Transverse colon (tissue), 4 donors: Measurements from ENCODE around the gene MOBP.

Experiments
- POLR2A ChIP-seq: fragments of 450-650 bp; IDR thresholded peaks from one replicate; pipeline ENCODE4 v1.6.1; 2016; ENCODE audit warnings: antibody characterized with exemption, mild to moderate bottlenecking, moderate library complexity
- POLR2AphosphoS5 ChIP-seq, 3 donors: sonication (generic); formaldehyde crosslinking; IDR thresholded peaks; one replicate each; pipeline ENCODE4 v1.6.1; 2016; ENCODE audit warnings: antibody characterized with exemption in 3 of 3
- TF ChIP-seq, protein P1 (sequence below), 5 experiments: fragments of 200-600 bp in 3 of 5; fragments of 450-650 bp in 2 of 5; sonication (generic) in 3 of 5; IDR thresholded peaks; 1 replicate in 2 of 5; 2 replicates in 3 of 5; pipeline ENCODE4 v1.5.1; 2016 to 2017; ENCODE audit warnings: antibody characterized with exemption in 5 of 5, inconsistent platforms in 3 of 5, mild to moderate bottlenecking in 2 of 5, moderate library complexity in 1 of 5

DNA sequence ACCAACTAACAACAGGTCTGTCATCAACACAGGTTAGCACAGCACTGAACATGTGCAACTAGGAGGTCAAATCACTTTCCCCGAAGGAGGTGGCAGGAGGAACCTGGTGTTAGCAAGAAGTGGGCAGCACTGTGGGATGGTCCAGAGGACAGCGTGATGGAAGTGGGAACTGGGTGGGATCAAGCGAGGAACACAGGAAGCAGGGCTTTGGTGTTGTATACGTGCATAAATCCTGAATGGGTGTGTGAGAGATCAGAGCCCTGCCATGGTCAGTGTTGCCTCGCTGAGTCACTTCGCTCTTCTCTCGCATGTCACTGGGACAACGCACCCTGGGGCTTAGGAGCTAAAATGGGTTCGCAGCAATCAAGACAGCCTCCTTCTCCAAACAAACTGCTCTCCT is 62.1 kb downstream of the MOBP start:
- TF ChIP-seq POLR2AphosphoS5 (IDR thresholded peaks at IDR 0.05) (no peak), POLR2A (no peak)
- TF ChIP-seq, protein P1, sequence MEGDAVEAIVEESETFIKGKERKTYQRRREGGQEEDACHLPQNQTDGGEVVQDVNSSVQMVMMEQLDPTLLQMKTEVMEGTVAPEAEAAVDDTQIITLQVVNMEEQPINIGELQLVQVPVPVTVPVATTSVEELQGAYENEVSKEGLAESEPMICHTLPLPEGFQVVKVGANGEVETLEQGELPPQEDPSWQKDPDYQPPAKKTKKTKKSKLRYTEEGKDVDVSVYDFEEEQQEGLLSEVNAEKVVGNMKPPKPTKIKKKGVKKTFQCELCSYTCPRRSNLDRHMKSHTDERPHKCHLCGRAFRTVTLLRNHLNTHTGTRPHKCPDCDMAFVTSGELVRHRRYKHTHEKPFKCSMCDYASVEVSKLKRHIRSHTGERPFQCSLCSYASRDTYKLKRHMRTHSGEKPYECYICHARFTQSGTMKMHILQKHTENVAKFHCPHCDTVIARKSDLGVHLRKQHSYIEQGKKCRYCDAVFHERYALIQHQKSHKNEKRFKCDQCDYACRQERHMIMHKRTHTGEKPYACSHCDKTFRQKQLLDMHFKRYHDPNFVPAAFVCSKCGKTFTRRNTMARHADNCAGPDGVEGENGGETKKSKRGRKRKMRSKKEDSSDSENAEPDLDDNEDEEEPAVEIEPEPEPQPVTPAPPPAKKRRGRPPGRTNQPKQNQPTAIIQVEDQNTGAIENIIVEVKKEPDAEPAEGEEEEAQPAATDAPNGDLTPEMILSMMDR (IDR thresholded peaks at IDR 0.05): no peak
